Measurements from ENCODE around the gene GTPBP6.

Gene GTPBP6

DNA sequence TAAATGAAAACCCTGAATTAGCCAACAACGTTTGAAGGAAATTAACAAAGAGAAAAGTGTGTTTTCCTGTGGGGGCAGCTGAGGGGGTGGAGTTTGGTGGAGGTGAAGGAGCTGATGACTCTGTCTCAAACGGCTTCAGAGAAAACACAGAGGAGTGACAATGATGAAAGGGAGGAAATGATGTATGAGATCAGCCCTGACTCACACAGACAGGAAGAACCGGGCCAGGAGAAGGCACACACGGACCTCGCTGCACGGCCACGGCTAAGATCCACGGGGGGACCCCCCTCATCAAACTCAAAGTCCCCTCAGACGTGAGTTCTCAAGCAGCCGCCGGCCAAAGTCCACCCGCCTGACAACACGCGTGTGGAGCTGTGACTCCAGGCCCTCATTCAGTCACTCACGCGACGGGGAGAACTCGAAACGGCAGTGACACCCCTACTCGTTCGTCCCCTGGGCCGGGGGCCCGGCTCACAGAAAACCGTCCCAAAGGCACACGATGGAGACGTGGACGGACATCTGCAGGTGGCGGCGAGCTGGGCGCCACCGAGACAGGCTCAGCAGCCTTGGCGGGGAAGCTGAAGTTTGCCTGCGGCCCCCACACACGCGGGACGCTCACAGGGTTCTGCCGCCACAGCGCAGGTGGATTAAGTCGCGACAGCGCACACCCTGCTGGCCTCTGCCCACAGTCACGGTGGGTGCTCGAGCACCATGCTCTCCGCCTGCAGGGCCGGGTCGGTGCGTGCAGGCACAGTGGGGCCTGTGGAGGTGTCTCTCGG, 39.3 kb upstream of the GTPBP6 start:
- Histone ChIP-seq H3K4me1 (ENCODE audit: control insufficient read depth, low read length) (no peaks in the 10 kb centered on the region), H4K20me1 (ENCODE audit: control insufficient read depth, insufficient read depth, low read depth, low read length) (peaks cover 3% of the 10 kb centered on the region; the same call in 1 of the 2 replicates), H3K9me2 (replicated peaks; ENCODE audit: control insufficient read depth, low read length) (no peaks in the 10 kb centered on the region), H3K36me3 (ENCODE audit: control insufficient read depth, low read length) (peaks cover 97% of the 10 kb centered on the region), H3K9me3 (ENCODE audit: control insufficient read depth, insufficient read depth, low read length) (peaks cover 9% of the 10 kb centered on the region; the same call in 1 of the 2 replicates), H3K4me3 (ENCODE audit: low read length) (no peak overlapping the region), H3K79me2 (ENCODE audit: control insufficient read depth, low read length) (peaks cover 100% of the 10 kb centered on the region), H3K4me2 (ENCODE audit: low read length) (no peak overlapping the region), H3K27ac (ENCODE audit: low read depth, low read length) (no peak overlapping the region), H3F3A (ENCODE audit: control insufficient read depth, insufficient read depth) (0 out of 2 replicates have a peak, but pooled peaks cover 2% of the 10 kb centered on the region), H3K27me3 (ENCODE audit: control insufficient read depth, low read length) (no peaks in the 10 kb centered on the region)
- TF ChIP-seq, protein P1, sequence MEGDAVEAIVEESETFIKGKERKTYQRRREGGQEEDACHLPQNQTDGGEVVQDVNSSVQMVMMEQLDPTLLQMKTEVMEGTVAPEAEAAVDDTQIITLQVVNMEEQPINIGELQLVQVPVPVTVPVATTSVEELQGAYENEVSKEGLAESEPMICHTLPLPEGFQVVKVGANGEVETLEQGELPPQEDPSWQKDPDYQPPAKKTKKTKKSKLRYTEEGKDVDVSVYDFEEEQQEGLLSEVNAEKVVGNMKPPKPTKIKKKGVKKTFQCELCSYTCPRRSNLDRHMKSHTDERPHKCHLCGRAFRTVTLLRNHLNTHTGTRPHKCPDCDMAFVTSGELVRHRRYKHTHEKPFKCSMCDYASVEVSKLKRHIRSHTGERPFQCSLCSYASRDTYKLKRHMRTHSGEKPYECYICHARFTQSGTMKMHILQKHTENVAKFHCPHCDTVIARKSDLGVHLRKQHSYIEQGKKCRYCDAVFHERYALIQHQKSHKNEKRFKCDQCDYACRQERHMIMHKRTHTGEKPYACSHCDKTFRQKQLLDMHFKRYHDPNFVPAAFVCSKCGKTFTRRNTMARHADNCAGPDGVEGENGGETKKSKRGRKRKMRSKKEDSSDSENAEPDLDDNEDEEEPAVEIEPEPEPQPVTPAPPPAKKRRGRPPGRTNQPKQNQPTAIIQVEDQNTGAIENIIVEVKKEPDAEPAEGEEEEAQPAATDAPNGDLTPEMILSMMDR (IDR thresholded peaks at IDR 0.05; ENCODE audit: low read depth, low read length, poor library complexity, severe bottlenecking), result no peak
- no peak for TF ChIP-seq EZH2phosphoT487 (IDR thresholded peaks at IDR 0.05; ENCODE audit: borderline replicate concordance, low read length)

DNA sequence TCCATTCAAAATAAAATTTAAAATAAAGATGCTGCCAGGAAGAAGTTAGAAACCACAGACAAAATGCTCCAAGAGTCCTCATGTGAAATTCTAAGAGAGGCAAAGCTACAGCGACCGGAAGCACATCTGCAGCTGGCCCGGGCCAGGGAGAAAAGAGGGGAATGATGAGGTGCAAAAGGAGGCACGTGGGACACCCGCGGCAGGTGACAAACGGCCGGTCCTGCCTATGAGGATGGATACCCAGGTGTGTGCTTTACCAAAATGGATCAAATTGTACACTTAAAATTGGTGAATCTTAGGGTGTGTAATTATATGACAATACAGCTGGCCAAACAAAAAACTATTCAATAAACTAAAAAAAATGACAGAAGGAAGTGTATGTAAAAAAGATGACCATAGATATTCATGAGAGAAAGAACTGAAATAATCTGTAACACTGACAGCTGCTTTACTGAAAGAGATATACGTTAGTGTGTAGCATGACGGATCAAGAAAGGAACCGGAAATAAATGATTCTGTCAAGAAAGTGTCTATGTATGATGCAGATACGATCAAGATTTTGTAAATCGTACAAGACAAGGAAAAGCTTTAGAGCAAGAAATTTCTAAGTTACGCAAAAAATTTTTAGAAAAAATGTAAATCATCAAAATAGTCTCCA, 38.6 kb upstream of the GTPBP6 start:
- Histone ChIP-seq H3K9me2 (replicated peaks; ENCODE audit: control insufficient read depth, low read length) (no peaks in the 10 kb centered on the region), H3F3A (ENCODE audit: control insufficient read depth, insufficient read depth) (0 out of 2 replicates have a peak, but pooled peaks cover 2% of the 10 kb centered on the region), H3K36me3 (ENCODE audit: control insufficient read depth, low read length) (peaks cover 97% of the 10 kb centered on the region), H3K9me3 (ENCODE audit: control insufficient read depth, insufficient read depth, low read length) (peaks cover 9% of the 10 kb centered on the region; the same call in 1 of the 2 replicates), H3K27ac (ENCODE audit: low read depth, low read length) (no peak overlapping the region), H3K4me2 (ENCODE audit: low read length) (no peak overlapping the region), H3K4me1 (ENCODE audit: control insufficient read depth, low read length) (no peaks in the 10 kb centered on the region), H3K79me2 (ENCODE audit: control insufficient read depth, low read length) (peaks cover 100% of the 10 kb centered on the region), H3K4me3 (ENCODE audit: low read length) (no peak overlapping the region), H4K20me1 (ENCODE audit: control insufficient read depth, insufficient read depth, low read depth, low read length) (peaks cover 3% of the 10 kb centered on the region; the same call in 1 of the 2 replicates), H3K27me3 (ENCODE audit: control insufficient read depth, low read length) (no peaks in the 10 kb centered on the region)
- no peak for TF ChIP-seq EZH2phosphoT487 (IDR thresholded peaks at IDR 0.05; ENCODE audit: borderline replicate concordance, low read length)
- TF ChIP-seq, protein P1 (IDR thresholded peaks at IDR 0.05; ENCODE audit: low read depth, low read length, poor library complexity, severe bottlenecking), result no peak

DNA sequence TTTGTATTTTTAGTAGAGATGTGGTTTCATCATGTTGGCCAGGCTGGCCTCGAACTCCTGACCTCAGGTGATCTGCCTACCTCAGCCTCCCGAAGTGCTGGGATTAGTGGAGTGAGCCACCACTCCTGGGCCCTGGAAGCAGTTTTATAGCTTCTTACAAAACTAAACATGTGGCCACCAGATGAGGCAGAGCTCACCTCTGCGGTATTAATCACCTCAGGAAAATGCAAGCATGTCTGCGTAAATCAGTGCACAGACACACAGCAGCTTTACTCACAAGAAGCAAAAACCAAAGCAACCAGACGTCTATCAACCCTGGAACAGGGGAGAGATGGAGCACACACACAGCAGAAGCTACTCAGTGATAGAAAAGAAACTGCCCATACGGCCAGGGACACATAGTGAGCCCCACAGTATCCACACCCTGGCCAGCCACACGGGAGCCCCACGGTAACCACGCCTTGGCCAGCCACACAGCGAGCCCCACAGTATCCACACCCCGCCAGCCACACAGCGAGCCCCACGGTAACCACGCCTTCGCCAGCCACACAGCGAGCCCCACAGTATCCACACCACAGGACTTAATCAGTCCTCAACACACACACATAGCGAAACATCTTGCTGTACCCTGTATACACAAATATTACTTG, 37.9 kb upstream of the GTPBP6 start:
- Histone ChIP-seq H3K36me3 (ENCODE audit: control insufficient read depth, low read length) (peaks cover 97% of the 10 kb centered on the region), H3K9me2 (replicated peaks; ENCODE audit: control insufficient read depth, low read length) (no peaks in the 10 kb centered on the region), H3K79me2 (ENCODE audit: control insufficient read depth, low read length) (peaks cover 100% of the 10 kb centered on the region), H3F3A (ENCODE audit: control insufficient read depth, insufficient read depth) (0 out of 2 replicates have a peak, but pooled peaks cover 2% of the 10 kb centered on the region), H3K27ac (ENCODE audit: low read depth, low read length) (no peak overlapping the region), H3K4me2 (ENCODE audit: low read length) (no peak overlapping the region), H3K4me1 (ENCODE audit: control insufficient read depth, low read length) (no peaks in the 10 kb centered on the region), H3K27me3 (ENCODE audit: control insufficient read depth, low read length) (no peaks in the 10 kb centered on the region), H3K4me3 (ENCODE audit: low read length) (no peak overlapping the region), H3K9me3 (ENCODE audit: control insufficient read depth, insufficient read depth, low read length) (peaks cover 5% of the 10 kb centered on the region; the same call in 1 of the 2 replicates), H4K20me1 (ENCODE audit: control insufficient read depth, insufficient read depth, low read depth, low read length) (peaks cover 3% of the 10 kb centered on the region; the same call in 1 of the 2 replicates)
- TF ChIP-seq, protein P1 (IDR thresholded peaks at IDR 0.05; ENCODE audit: low read depth, low read length, poor library complexity, severe bottlenecking), result no peak
- no peak for TF ChIP-seq EZH2phosphoT487 (IDR thresholded peaks at IDR 0.05; ENCODE audit: borderline replicate concordance, low read length)

All from DOHH2 (cell line).